HepG2 (cell line): ENCODE measurements around the gene PLG. TPM values are rescaled to one million over a fixed set of nuclear protein-coding genes. Genes with fewer than 3 reads are reported as not detected.

Experiments used
- CREBL2 ChIP-seq: sonication (generic); formaldehyde crosslinking; IDR thresholded peaks from 2 replicates; pipeline ENCODE4 v1.8.1; 2023; ENCODE audit warnings: missing genetic modification reagents, mild to moderate bottlenecking, borderline replicate concordance
- CTCF ChIP-seq: sonication (generic); formaldehyde crosslinking; IDR thresholded peaks from 2 replicates; pipeline ENCODE4 v1.5.0; 2020; ENCODE audit warnings: mild to moderate bottlenecking, missing genetic modification reagents, moderate library complexity
- HNF1B ChIP-seq: sonication (generic); formaldehyde crosslinking; IDR thresholded peaks from 2 replicates; pipeline ENCODE4 v1.5.1; 2020; ENCODE audit warnings: mild to moderate bottlenecking, moderate library complexity, missing genetic modification reagents
- HOXA3 ChIP-seq: sonication (generic); formaldehyde crosslinking; IDR thresholded peaks from 2 replicates; pipeline ENCODE4 v1.5.0; 2020; ENCODE audit warnings: missing genetic modification reagents
- KDM2A ChIP-seq: sonication (generic); formaldehyde crosslinking; IDR thresholded peaks from 2 replicates; pipeline ENCODE4 v1.4.0; 2020; ENCODE audit warnings: low read depth, missing genetic modification reagents, borderline replicate concordance
- MIER3 ChIP-seq: IDR thresholded peaks from 2 replicates; pipeline ENCODE4 v1.6.1; 2016; ENCODE audit warnings: missing compliant biosample characterization, borderline replicate concordance
- MYPOP ChIP-seq: sonication (generic); formaldehyde crosslinking; IDR thresholded peaks from 2 replicates; pipeline ENCODE4 v1.8.1; 2023; ENCODE audit warnings: mild to moderate bottlenecking, moderate library complexity, missing genetic modification reagents
- NFATC3 ChIP-seq: sonication (generic); formaldehyde crosslinking; IDR thresholded peaks from 2 replicates; pipeline ENCODE4 v1.5.1; 2020; ENCODE audit warnings: mild to moderate bottlenecking, missing genetic modification reagents
- NR2F6 ChIP-seq, 2 experiments: IDR thresholded peaks; 2 replicates each; pipeline ENCODE4 v1.6.1; 2016; ENCODE audit warnings: antibody characterized with exemption in 1 of 2, mild to moderate bottlenecking in 1 of 2
- THAP9 ChIP-seq: sonication (generic); formaldehyde crosslinking; IDR thresholded peaks from 2 replicates; pipeline ENCODE4; 2020; ENCODE audit warnings: missing genetic modification reagents, mild to moderate bottlenecking, borderline replicate concordance
- ZBTB49 ChIP-seq: sonication (generic); formaldehyde crosslinking; IDR thresholded peaks from 2 replicates; pipeline ENCODE4 v1.4.0; 2020; ENCODE audit warnings: missing genetic modification reagents, borderline replicate concordance
- ZNF7 ChIP-seq: IDR thresholded peaks from 2 replicates; pipeline ENCODE4 v1.6.1; 2016; ENCODE audit warnings: missing biosample characterization, missing genetic modification reagents
- ZNF781 ChIP-seq: sonication (generic); formaldehyde crosslinking; IDR thresholded peaks from 2 replicates; pipeline ENCODE4 v1.5.1; 2020; ENCODE audit warnings: borderline replicate concordance, mild to moderate bottlenecking, missing genetic modification reagents; ENCODE audit errors: not compliant biosample characterization
- ZNF788 ChIP-seq: sonication (generic); formaldehyde crosslinking; IDR thresholded peaks from 2 replicates; pipeline ENCODE4 v1.5.0; 2020; ENCODE audit warnings: mild to moderate bottlenecking, missing genetic modification reagents, borderline replicate concordance
- ZSCAN21 ChIP-seq: sonication (generic); formaldehyde crosslinking; IDR thresholded peaks from 2 replicates; pipeline ENCODE4 v1.8.0; 2022; ENCODE audit warnings: mild to moderate bottlenecking, missing genetic modification reagents, moderate library complexity, borderline replicate concordance
- ZSCAN25 ChIP-seq: sonication (generic); formaldehyde crosslinking; IDR thresholded peaks from 2 replicates; pipeline ENCODE4 v1.8.0; 2022; ENCODE audit warnings: mild to moderate bottlenecking, missing genetic modification reagents
- polyA plus RNA-seq, 8 experiments: library from polyadenylated mRNA; depleted of rRNA in 3 of 8; stranded (reverse) in 7 of 8; unstranded in 1 of 8; fragments of >200 nt; fragmentation: Illumina TruSeq in 4 of 8; extraction: Trizol in 4 of 8; gene quantifications; 2 replicates each; pipeline versions ENCODE4 v1.2.1 to v1.2.3, GENCODE V29; 2011 to 2016; ENCODE audit warnings: low read depth in 4 of 8, missing spikeins in 1 of 8, mixed read lengths in 1 of 8; ENCODE audit not compliant: insufficient read depth in 1 of 8
- total RNA-seq, 5 experiments: library from RNA; depleted of rRNA; stranded (reverse); fragments of >200 nt; fragmentation: Illumina TruSeq; extraction: Trizol; gene quantifications; 2 replicates each; pipeline ENCODE4 v1.2.3, GENCODE V29; 2016; ENCODE audit warnings: low read depth in 1 of 5

Gene PLG
- total and polyA plus RNA-seq, 2 of the 13 experiments (the other 11 are each of a cell fraction or from before 2014, with no cell fraction given) = 1.7 to 10.7 TPM

GRCh38 chr6:160667639-160668481 lies 34.2 kb upstream of the PLG start (continued):
- TF ChIP-seq CTCF (CRISPR knock-in tag) (peak; percentile 94), ZNF788 (CRISPR knock-in tag) (no peak), ZNF7 (CRISPR knock-in tag) (no peak), THAP9 (CRISPR knock-in tag) (no peak), ZSCAN21 (CRISPR knock-in tag) (peak; percentile 60; the same call in 1 of the 2 replicates), MYPOP (CRISPR knock-in tag) (0 out of 2 replicates have a peak, but pooled peaks have one; percentile 44), ZSCAN25 (CRISPR knock-in tag) (0 out of 2 replicates have a peak, but pooled peaks have one; percentile 45), ZBTB49 (no peak), KDM2A (CRISPR knock-in tag) (peak; percentile 55; the same call in 1 of the 2 replicates), MIER3 (CRISPR knock-in tag) (no peak), CREBL2 (CRISPR knock-in tag) (no peak), HOXA3 (CRISPR knock-in tag) (peak; percentile 37; the same call in 1 of the 2 replicates), ZNF781 (no peak), NFATC3 (CRISPR knock-in tag) (no peak), HNF1B (CRISPR knock-in tag) (0 out of 2 replicates have a peak, but pooled peaks have one; percentile 19), NR2F6 (IDR thresholded peaks at IDR 0.05) (no peak), NR2F6 (CRISPR knock-in tag; IDR thresholded peaks at IDR 0.05) (no peak)
